ENCODE measurements around the gene CRYL1. TPM values are rescaled to one million over a fixed set of nuclear protein-coding genes. Genes with fewer than 3 reads are reported as not detected.

Gene CRYL1
- total RNA-seq, 1 experiment from 2014 or later: 3.7 TPM

DNA sequence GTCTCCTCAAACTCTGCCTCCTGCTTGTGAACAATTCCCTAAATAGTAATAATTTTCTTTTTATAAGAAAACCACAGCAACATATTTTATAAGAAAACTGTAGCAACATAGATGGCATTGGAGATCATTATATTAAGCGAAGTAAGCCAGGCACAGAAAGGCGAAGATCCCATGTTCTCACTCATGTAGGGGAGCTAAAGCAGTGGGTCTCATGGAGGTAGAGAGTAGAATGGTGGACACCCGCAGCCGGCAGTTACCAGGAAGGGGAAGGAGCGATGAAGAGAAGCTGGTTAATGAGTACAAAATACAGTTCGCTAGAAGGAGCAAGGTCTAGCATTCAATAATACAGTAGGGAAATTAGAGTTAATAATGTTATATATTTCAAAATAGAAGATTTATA is 42.9 kb downstream of the CRYL1 start:
- Histone ChIP-seq H3K9me3 (ENCODE audit: control insufficient read depth, low read depth, low read length) (no peaks in the 10 kb centered on the region), H3K79me1 (ENCODE audit: insufficient read depth, low read depth, low read length, poor library complexity, severe bottlenecking) (no peaks in the 10 kb centered on the region), H4K8ac (replicated peaks; ENCODE audit: insufficient read length, low read depth, low read length) (no peak overlapping the region), H3K79me2 (ENCODE audit: insufficient read depth, low read length) (no peaks in the 10 kb centered on the region), H3T11ph (ENCODE audit: low read length) (no peak overlapping the region), H3K9ac (ENCODE audit: extremely low read depth, insufficient read length, low read length) (no peak overlapping the region), H3K4ac (ENCODE audit: low read depth, low read length) (no peak overlapping the region), H2BK12ac (ENCODE audit: insufficient read length, low read depth, low read length) (no peak overlapping the region), H4K5ac (ENCODE audit: insufficient read length, low read depth, low read length) (no peak overlapping the region), H3K18ac (ENCODE audit: insufficient read length, low read depth, low read length) (no peak overlapping the region), H3K4me2 (ENCODE audit: insufficient read depth, insufficient read length, low read length) (no peak overlapping the region), H2BK20ac (ENCODE audit: low read depth, low read length, poor library complexity, severe bottlenecking) (no peak overlapping the region), H3K27me3 (ENCODE audit: insufficient read depth, low read length) (no peaks in the 10 kb centered on the region), H3K56ac (ENCODE audit: insufficient read length, low read depth, low read length) (no peak overlapping the region), H2BK15ac (ENCODE audit: low read depth, low read length) (no peak overlapping the region), H4K91ac (ENCODE audit: insufficient read length, low read depth, low read length) (no peak overlapping the region), H2BK120ac (ENCODE audit: low read depth, low read length, poor library complexity, severe bottlenecking) (no peak overlapping the region), H2BK5ac (ENCODE audit: insufficient read length, low read length) (no peak overlapping the region), H4K20me1 (ENCODE audit: control insufficient read depth, insufficient read depth, insufficient read length) (no peaks in the 10 kb centered on the region), H2AK5ac (ENCODE audit: insufficient read length, low read length) (no peak overlapping the region), H3K14ac (ENCODE audit: insufficient read depth, low read length) (no peak overlapping the region), H3K4me1 (ENCODE audit: insufficient read depth, low read length) (peaks cover 3% of the 10 kb centered on the region; the same call in 1 of the 2 replicates), H3K23ac (ENCODE audit: insufficient read length, low read depth, low read length) (no peak overlapping the region), H3K23me2 (ENCODE audit: insufficient read length, low read depth, low read length, poor library complexity, severe bottlenecking) (no peaks in the 10 kb centered on the region), H3K27ac (ENCODE audit: insufficient read length, low read depth, low read length) (no peak overlapping the region), H2AFZ (ENCODE audit: low read length) (no peak overlapping the region)
- Mint-ChIP-seq H3K27ac (peak overlapping the region in 1 of 3 experiments; percentile 17; a peak in 1 of 7 replicates), H3K27me3 (ENCODE audit: low read depth) (no peaks in the 10 kb centered on the region), H3K4me1 (peaks cover 10% of the 10 kb centered on the region in 2 experiments), H3K4me3 (no peak overlapping the region), H3K9me3 (no peaks in the 10 kb centered on the region), H3K36me3 (ENCODE audit: insufficient read depth in 1 of 3, low read depth in 3 of 3) (no peaks in the 10 kb centered on the region; a peak in 1 of 7 replicates)
- TF ChIP-seq, protein P1, sequence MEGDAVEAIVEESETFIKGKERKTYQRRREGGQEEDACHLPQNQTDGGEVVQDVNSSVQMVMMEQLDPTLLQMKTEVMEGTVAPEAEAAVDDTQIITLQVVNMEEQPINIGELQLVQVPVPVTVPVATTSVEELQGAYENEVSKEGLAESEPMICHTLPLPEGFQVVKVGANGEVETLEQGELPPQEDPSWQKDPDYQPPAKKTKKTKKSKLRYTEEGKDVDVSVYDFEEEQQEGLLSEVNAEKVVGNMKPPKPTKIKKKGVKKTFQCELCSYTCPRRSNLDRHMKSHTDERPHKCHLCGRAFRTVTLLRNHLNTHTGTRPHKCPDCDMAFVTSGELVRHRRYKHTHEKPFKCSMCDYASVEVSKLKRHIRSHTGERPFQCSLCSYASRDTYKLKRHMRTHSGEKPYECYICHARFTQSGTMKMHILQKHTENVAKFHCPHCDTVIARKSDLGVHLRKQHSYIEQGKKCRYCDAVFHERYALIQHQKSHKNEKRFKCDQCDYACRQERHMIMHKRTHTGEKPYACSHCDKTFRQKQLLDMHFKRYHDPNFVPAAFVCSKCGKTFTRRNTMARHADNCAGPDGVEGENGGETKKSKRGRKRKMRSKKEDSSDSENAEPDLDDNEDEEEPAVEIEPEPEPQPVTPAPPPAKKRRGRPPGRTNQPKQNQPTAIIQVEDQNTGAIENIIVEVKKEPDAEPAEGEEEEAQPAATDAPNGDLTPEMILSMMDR (conservative IDR thresholded peaks at IDR 0.05): no peak
- WGBS (ENCODE audit: extremely low coverage, insufficient read length, low lambda C conversion rate): no CpG with 5 or more reads among the region's 6 CpGs
- DNase-seq: no peak
